NCI-H510A (cell line): ENCODE results near the gene RASA2.
A peak's percentile ranks its signal among the peaks of the same experiment; 100 is the strongest.

Source experiments
- DNase-seq: peaks from one replicate; lab custom pipeline; 2025; lab: John Stamatoyannopoulos, UW

Gene RASA2, protein sequence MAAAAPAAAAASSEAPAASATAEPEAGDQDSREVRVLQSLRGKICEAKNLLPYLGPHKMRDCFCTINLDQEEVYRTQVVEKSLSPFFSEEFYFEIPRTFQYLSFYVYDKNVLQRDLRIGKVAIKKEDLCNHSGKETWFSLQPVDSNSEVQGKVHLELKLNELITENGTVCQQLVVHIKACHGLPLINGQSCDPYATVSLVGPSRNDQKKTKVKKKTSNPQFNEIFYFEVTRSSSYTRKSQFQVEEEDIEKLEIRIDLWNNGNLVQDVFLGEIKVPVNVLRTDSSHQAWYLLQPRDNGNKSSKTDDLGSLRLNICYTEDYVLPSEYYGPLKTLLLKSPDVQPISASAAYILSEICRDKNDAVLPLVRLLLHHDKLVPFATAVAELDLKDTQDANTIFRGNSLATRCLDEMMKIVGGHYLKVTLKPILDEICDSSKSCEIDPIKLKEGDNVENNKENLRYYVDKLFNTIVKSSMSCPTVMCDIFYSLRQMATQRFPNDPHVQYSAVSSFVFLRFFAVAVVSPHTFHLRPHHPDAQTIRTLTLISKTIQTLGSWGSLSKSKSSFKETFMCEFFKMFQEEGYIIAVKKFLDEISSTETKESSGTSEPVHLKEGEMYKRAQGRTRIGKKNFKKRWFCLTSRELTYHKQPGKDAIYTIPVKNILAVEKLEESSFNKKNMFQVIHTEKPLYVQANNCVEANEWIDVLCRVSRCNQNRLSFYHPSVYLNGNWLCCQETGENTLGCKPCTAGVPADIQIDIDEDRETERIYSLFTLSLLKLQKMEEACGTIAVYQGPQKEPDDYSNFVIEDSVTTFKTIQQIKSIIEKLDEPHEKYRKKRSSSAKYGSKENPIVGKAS

GRCh38 chr3:141486746-141487520 is at the start of gene RASA2:
Gene RASA2, plus strand, starts transcription at chr3:141487027. Its CDS starts 57 bp downstream, at chr3:141487084.
- DNase-seq, result peak; percentile 43

GRCh38 chr3:141439589-141439988 is 47.2 kb upstream of the RASA2 start:
- no peak for DNase-seq

DNA sequence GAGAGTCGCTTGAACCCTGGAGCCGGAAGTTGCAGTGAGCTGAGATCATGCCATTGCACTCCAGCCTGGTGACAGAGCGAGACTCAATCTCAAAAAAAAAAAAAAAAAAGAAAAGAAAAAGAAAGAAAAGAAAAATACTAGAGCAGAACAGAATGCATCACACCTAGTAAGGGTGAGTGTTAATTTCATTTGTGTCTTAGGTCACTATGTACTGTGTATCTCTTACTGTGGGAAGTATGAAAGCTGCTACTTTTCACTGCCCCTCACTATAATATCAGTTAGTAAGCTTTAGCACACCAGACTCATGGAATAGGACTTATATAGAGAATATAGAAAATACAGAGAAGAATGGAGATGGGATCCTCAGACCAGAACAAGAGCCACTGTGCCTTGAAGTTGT is 45.9 kb upstream of the RASA2 start:
- DNase-seq, result no peak

- no peak for DNase-seq
These were observed 45.2 kb upstream of the RASA2 start for GRCh38 chr3:141441381-141442364.

DNA sequence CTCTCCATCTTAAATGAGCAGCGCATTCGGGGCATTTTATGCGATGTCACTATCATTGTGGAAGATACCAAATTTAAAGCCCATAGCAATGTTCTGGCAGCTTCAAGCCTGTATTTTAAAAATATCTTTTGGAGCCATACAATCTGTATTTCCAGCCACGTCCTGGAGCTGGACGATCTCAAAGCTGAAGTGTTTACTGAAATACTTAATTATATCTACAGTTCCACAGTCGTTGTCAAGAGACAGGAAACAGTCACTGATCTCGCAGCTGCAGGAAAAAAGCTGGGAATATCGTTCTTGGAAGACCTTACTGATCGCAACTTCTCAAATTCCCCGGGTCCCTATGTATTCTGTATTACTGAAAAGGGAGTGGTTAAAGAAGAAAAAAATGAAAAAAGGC is 44.4 kb upstream of the RASA2 start:
- no peak for DNase-seq

GRCh38 chr3:141442914-141443313 is 43.9 kb upstream of the RASA2 start:
- no peak for DNase-seq

GRCh38 chr3:141444586-141445285 is 42.1 kb upstream of the RASA2 start:
- no peak for DNase-seq

GRCh38 chr3:141445990-141446389 is 40.8 kb upstream of the RASA2 start:
- DNase-seq, result no peak

- DNase-seq, result no peak
These were observed 40.1 kb upstream of the RASA2 start for GRCh38 chr3:141446737-141447136.

DNA sequence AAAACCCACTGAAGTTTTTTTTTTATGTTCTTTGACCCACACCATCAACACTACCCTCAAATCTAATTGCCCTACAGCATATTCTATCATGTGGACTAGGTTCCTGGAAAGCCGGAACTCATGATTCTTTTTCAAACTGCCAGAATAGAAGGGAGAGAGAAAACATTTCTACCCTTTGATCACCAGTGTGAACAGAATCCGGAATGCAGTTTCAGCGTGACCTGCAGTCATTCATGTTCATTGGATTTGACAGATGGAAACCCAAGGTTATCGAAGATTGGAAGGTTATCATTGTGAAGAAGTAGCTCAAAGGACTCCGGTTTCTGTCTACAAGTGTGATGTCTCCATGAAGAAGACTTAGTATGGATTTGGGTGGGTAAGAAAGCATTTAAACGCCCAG is 39.4 kb upstream of the RASA2 start:
- no peak for DNase-seq

DNA sequence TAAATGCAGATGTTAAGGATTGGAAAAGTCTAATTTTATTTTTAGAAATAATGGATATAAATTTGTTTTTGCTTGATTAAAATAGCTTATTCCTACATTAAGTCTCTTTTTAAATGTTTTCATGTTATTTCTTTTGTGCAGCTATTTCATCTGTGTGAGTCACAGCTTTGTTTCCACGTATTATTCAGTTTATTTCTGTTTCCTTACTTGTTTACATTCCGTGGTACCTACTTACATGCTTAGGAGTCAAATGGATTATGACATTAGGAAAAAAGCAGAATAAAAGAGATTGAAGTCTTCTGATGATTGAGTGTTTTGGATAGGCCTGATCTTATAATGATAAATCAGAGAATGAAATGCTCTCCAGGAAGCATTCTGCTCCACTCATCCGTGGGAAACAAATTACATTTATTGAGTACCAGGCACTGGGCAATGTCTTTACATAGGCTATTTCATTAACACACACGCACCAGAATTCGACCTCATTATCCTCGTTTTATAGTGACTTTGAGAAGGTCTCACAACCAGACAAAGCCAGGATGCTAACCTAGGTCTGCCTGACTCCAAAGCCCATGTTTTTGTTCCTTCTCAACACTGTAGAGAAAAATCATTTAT is 38.1 kb upstream of the RASA2 start:
- DNase-seq, result no peak

DNA sequence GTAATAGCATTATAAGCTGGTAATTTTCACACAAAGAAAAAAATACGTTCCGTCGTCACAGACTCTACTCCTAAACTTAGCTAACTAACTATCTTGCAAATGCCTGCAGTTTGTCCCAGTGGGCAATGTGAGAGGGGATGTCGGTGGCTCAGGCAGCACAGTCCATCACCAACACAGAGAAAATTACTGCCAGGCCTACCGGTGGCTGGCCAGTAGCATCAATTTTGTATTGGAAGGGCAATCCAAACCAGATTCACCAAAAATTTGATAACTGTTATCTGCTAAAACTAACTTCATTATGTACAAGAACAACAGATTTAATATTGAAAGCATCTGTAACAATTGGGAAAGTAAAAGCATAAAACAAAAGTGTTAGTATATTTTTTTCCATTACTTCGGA is 37.4 kb upstream of the RASA2 start:
- no peak for DNase-seq

DNA sequence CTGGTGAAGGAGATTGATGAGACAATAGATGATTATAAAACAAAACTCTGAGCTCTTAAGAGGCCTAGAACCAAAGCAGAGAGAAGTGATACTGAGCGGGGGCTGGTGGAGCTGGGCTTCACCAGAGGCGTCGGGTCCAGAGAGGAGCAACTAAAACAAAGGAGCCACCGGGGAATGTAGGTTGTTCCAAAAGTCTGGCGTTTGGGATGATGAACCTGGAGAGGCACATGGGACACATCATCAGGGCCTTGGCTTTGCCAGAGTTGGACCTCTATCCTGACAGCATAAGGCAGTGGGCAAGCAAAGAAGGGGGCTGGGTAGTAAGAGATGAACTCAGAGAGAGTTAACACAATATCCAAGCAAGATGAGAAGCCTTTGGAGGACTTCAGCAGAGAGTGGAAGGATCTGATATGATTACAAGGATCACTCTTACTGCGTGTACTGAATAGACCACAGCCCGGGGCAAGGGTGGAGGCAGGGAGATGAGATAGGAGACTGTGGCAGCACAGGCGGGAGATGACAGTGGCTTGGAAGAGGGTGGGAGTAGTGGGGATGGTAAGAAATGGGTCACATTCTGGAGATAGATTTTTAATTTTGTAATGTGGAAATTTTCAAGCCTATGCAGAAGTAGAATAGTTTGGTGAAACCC is 36.0 kb upstream of the RASA2 start:
- DNase-seq, result no peak

DNA sequence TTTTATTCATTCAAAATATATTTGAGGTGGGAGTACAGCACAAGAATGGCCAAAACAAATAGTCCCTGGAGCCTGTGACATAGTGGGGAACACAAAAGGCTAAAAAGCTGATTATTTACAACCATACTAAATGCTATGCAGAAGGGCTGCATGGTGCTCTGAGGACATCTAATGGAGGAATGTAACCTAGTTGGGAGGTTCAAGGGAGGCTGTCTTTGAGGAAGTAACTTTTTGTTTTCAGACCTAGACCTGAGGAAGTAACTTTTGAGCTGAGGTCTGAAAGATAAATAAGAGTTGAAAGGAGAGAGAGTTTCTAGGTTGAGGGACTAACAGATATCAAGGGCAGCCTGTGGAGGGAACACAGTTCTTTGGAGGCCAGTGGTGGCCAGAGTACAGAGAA is 34.8 kb upstream of the RASA2 start:
- DNase-seq, result no peak

- DNase-seq, result no peak
These were observed 34.1 kb upstream of the RASA2 start for GRCh38 chr3:141452773-141453172.

GRCh38 chr3:141454054-141454453 is 32.8 kb upstream of the RASA2 start:
- no peak for DNase-seq

GRCh38 chr3:141454906-141455602 is 31.8 kb upstream of the RASA2 start:
- no peak for DNase-seq

DNA sequence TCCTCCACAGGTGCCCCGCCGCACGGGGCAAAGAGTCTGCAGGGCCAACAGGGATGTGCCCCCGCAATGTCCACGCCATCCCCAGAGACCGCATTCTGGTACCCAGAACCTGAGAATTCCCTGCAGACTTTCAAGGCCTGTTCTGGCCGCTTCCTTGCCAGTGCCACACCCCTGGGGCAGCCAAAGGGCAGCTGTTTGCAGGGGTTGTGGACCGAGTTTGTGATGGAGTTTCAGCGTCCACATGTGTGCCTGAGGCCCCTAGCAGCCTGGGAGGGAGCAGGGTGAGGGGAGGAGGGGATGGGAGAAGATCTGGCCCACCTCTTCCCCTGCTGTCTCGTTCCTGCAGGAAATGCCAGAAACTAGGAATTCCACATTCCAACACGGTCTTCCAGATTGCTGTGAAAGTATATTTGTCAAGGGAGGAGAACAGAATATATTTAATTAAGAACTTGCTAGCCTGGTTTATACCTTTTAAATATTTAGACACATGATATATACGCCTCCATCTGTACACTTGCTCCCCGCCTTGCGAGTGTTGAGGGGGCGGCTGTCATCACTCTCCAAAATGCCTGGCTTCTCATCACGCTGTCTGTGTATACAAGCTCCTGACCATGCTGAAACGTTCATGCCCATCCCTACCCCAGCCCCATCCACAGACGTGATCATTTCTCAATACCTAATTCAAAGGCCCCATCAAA is 31.1 kb upstream of the RASA2 start:
- DNase-seq, result no peak

DNA sequence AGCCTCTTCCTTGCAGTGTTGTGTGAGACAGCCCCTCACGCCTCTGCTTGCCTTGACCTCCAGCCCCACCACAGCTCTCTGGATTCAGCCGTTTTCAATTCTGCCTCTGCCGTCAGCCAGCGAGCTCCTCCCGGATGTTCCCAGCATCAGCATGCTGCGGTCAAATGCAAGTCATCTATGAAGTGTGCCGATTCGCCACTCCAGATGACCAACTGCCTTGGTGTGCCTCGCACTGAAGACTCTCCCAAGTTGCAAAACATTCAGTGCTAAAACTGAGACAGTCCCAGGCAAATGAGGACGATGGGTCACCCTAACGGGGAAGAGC is 30.6 kb upstream of the RASA2 start:
- DNase-seq, result no peak
